Measurements from ENCODE around the gene WWOX.

Gene WWOX

GRCh38 chr16:79139799-79140198 is 1040.3 kb downstream of the WWOX start:
- DNase-seq = no peak

- DNase-seq = no peak
Observed at GRCh38 chr16:79143026-79143425, 1043.6 kb downstream of the WWOX start.

DNA sequence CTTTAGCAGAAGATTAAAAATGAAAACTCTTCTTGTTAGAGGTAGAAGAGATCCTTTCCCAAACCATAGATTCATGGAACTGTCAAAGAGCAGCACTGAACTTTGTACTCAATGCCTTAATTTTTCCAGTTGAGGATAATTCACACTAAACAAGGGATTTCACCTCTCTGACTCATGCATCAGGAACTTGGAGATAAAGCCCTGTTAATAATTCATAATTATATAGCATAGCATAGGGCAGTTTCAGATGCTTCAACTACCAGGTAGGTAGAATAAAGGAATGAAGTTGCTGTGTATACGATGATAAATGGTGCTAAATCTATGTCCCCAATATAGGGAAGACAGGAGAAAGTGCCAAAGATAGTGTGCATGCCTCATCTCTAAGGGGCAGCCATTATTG is 1050.7 kb downstream of the WWOX start:
- no peak for DNase-seq

DNA sequence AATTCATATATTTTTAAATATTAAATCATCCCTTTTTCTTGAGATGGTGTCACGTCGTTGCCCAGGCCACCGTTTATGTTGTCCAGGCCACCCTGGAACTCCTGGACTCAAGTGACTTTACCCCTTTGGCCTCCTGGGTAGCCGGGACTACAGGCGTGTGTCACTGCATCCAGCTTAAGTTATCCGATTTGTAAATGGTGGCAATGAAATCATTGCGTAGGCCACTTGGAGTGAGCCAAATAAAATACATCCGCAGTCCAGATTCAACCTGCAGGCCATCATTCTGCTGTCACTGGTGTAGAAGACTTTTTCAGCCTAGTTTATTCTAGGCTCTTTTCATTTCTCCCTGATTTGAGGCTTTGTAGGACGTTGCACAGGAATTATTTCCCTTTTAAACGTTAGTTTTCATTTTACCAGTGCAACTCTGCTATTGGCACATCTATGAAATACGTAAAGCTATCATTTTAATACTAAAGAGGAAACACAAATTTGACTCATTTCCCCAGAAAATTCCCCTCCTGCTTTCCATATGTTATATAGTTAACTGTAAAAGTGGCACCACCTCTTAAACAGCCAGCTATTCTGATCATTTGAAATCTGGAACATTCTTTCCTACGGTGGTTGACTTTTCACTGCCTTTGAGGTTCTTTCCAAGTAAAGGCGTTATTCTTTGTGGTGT is 1051.3 kb downstream of the WWOX start:
- DNase-seq = no peak

GRCh38 chr16:79154086-79154485 is 1054.6 kb downstream of the WWOX start:
- DNase-seq = no peak

DNA sequence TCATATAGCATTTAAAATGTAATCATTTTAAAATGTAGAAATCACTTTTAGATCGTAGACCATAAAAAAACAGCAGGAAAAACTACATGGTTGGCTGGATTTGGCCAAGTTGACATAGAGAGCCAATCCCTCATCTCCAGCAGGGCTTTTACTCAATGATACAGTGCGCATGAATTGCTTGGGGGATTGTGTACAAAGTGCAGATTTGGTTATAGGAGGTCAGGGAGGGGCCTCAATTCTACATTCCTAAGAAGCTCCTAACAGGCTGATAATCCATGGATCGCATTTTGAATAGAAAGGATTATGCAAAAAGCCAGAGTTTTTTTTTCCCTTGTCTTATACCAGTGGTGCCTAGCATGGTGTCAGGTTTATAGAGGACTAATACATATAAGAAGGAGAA is 1056.0 kb downstream of the WWOX start:
- DNase-seq = no peak

GRCh38 chr16:79155904-79156303 is 1056.5 kb downstream of the WWOX start:
- no peak for DNase-seq

GRCh38 chr16:79156761-79157160 is 1057.3 kb downstream of the WWOX start:
- no peak for DNase-seq

DNA sequence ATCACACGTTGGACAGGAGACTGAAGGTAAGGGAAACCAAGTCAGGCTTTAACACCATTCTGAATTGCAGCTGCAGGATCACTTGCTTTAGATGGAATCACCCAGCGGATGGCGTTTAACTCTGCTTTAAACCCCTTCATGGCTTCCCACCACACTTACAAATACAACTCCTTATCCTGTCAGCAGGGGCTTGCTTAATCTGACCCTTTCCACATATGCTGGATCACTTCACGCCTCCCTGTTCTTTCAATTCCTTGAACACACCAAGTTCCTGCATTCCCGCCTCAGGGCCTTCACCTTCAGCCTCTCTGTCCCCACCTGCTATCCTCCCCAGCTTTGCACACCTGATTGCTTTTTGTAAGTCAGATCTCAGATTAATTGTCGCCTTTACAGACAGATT is 1058.9 kb downstream of the WWOX start:
- no peak for DNase-seq

DNA sequence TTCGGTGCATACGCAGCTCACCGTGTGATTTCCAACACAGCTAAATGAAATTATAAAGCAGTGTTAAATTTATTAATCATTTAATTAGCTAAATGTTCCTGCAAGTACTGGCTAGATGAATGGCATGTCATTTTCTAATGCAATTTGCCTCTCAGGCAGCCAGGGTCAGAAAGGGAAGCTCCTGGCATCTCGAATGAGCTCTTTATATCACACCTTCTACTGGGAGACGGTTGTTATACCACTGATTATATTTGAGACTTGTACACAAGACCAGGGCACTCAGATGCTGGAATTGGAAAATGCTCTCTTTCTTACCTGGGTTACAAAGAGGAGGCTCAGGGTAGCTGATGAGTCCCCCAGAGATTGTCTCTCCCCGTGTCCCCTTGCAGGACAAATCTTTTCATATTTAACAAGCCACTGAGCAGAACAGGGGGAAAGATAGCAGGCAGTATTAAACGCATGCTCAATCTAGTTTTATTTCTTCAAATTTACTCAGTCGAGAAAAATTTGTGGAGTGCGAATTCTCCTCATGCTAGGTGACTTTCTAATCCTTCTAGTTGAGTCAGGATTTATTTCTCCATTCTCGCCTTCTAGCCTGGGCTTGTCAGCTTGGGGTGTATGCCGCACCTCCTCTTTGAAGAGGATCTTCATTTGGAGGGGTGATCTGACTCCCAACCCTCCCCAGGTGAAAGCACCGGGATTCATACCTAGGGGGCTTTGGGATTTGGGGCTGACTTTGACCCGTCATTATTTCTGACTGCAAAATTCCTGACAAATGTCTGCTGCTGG is 1060.0 kb downstream of the WWOX start:
- DNase-seq = no peak

DNA sequence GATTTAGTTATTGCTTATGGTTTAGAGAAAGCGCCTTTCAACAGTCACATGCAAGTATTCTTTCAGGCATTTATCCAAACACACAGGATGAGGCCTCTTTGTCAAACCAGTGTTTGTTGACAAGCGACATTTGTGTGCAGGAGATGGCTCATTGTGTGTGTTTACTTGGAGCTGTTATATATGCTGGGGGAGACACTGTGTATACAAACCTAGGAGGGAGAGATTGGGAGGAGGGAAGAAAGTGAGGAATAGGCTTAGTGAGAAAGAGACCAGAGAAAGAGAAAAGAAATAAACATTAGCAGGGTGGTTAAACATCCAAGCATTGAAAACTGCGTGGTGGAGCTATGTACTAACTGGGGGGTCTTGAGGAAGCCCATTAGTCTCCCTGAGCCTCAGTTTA is 1063.5 kb downstream of the WWOX start:
- no peak for DNase-seq

DNA sequence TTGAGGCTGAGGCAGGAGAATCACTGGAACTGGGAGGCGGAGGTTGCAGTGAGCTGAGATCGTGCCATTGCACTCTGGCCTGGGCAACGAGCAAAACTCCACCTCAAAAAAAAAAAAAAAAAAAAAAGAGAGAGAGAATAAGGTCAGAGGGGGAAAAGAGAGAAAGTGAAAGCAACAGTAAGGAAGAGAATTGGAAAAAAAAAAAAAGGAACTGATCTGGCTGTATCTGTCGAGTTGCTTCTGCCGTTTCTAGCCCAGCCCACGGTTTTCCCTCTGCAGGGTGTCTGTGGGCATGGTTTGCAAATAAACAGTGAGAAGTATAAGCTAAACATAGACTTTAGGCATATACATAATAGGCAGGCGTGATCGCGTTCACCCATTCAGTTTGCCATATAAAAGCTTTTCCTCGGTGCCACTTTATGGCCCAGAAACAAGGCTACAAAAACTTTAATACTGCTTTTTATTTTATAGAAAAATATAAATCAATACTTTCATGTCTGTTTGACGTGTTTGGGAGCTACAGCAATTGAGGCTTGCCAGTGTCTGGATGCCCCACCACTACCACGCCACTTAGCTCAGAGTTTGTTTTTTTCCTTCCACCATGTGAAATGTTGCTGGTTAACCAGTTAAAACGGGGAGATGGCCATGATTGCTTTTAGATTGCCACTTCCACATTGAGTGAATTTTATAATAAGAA is 1064.4 kb downstream of the WWOX start:
- no peak for DNase-seq

DNA sequence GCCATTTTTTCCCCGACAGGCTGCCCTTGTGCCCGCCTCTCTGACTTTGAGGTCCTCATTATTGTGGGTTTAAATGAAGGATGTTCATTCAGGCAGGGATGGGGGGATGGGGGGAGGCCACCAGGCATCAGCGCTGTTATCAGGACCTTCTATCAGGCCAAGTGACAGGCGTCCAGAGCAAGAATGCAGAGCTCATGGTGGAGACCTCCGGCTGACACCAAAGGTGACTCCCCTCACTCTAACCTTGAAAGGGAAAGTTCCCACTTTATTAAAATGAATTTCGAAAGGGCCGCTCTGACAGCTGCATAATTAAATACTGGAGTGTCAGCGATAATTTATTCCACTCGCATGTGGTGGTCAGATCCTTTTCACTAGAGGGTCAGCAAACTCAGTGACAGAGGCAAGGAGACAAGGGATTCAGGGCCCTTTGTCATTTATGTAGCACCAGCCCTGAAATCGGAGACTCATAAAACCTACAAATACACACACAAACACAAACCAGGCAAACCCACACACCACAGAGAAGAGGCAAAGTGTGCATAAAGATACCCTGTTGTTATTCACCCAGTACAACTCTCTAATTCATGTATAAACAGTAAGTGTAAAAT is 1065.0 kb downstream of the WWOX start:
- DNase-seq = no peak

GRCh38 chr16:79165079-79165478 is 1065.6 kb downstream of the WWOX start:
- DNase-seq = no peak

DNA sequence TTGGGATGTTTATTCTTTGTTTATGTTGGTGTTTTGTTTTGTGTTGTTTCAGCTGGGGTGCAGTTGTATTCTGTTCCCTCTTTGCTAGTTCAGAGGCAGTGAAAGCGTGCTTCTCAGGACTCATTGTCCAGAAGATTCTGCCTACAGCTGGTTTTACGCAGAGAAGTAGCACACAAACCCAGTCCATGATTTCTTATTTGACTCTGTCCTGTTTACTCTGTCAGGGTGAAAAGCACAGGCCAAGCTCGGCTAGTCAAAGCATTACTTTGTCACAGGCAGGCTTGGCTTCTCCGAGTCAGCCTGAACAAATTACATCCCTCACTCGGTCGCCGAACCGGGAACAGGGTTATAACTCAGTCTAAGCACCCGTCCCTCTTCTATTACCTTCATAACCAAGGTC is 1066.1 kb downstream of the WWOX start:
- no peak for DNase-seq

- DNase-seq = no peak
Observed at GRCh38 chr16:79167893-79168292, 1068.4 kb downstream of the WWOX start.

DNA sequence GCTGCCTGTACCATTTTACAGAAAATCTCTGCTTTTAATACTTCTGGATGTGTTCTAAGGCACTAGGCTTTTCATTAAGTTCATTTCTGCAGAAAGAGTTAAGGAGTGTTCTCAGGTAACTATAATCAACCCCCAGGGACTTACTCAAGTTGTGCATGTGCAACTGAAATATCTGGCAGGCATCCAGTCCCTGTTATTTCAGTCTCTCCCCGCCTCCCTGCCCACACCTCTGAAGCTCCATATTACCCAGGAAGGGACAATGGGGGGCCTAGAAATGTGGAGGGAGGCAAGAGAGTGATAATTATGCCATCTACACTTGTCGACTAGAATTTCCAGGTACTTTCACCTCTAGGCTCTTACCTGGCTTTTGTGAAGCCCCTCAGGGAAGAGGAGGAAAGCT is 1068.9 kb downstream of the WWOX start:
- no peak for DNase-seq

DNA sequence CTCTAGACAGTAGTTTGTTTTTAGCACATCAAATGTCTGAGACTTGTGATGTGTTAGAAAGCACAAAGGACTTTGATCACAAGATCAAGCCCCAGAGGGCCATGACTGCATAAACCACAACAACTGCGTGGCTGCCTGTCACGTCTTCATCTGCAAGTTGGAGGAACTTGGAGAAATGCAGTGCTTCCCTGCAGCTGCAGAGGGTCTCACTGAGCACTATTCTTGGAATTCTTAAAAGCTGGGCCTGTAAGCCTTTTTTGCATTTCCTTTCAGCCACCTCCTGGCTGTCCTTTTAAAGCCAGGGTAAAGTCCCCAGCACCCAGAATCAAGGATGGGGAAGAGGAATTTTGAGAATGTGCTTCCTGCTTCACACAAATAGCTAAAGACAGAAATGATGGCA is 1069.8 kb downstream of the WWOX start:
- DNase-seq = no peak

DNA sequence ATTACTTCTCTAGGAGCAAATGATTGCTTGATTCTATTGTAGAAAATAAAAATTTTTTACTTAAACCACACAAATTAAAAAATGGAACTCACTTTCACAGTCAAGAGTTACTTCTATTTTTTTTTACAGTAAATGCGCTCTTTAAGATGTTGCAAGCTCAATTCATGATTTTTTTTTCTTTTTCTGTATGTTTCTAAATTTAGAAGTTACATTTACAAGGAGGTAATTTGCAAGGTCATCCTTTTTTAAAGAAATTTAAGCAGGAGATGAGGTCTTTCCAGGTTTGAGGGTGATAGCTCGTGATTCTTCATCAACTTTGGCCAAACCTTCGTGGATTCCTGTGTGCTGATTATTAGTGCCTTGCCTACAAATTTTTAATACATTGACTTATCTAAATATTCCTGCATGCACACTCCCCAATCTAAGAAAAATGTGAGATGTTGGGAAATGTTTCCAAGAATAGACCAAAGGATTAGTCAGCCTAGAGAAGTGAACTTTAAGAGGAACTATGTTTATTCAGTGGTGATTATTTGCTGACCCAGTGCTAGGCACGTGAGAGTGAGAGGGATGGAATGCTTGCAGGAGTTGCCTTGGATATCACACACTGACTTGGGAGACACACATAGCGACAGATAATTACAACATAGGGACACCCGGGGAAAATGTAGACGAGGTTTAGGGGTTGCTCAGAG is 1071.2 kb downstream of the WWOX start:
- no peak for DNase-seq

DNA sequence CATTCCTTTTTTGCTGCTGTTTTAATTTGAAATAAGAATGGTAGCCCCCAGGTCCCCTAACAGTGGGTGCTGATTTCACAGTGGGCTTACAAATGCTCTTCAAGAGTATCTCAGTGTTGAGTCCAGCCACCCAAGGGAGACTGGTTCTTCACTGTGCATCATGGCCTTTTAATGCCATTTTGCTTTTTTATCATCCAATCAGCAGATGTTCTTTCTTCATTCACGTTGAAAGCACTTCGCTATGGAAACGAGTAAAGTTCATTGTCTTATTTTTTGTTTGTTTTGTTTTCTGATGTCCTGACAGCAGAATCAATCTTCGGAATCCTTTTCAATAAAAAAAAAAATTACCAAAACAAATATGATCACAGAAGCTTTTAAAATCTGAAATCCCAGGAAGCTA is 1072.0 kb downstream of the WWOX start:
- no peak for DNase-seq

DNA sequence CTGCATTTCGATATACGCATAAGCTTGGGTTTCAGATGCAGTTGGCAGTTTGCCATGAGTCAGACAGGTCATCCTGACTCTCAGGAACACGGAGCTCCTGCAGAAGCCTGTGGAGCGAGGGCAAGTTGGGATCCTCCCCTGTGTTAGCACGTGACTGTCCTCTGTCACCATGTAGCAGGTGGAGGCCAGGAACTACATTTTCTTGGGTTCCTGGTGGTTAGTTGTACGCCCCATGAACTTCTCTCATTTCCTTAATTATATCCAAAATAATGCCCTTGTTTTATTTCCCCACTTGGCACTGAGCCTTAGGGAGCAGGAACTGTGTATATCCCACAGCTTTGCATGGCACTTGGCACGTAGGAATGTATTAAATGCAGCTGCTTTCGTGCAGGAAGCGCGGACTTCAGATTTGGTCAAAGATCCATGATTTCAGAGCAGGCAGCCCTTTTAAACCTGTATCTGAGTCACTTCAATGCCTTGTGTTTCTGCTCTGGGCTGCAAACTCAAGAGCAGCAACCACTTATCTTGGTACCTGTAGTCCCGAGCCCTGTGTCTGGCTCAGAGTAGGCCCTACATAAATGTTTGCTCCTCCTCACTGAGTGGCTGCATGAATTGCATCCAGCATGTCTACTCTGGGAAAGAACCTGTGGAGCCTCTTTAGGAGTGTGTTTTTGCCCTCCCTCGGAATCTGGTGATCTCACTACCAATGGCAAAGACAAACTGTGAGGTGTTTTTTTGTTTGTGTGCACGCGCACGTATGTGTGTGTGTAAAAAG is 1072.7 kb downstream of the WWOX start:
- DNase-seq = peak; percentile 76

DNA sequence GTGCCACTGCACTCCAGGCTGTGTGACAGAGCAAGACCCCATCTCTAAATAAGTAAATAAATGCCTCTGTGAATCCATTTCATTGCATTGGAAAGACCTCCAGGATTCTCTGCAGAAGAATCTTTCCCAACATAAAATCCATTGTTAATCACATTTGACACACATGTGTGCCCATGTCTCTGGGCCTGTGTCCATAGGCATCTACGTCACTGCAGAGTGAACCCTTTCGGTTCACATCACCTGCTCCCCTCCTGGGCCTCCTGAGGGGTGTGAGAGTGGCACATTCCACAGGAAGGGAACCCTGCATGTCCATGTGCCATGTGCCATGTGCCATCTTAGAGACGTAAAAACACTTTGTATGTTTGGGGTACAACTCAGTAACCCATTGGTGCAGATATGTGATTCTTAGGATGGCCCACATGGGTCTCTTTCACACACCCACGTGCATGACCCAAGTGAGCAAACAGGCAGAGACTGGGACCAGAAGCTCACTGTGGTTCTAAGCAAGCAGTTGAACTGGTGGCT is 1073.6 kb downstream of the WWOX start:
- no peak for DNase-seq
